Kidney (tissue), 14 donors: Measurements from ENCODE around the gene FAM83G. TPM values are rescaled to one million over a fixed set of nuclear protein-coding genes. Genes with fewer than 3 reads are reported as not detected.

Source experiments
- DNase-seq, 5 donors: peaks; one replicate each; pipeline ENCODE4 v3.0.0-alpha.2; 2013 to 2020
- FAIRE-seq: peaks from 2 replicates; lab custom pipeline; 2012; peaks lifted over from hg19 to GRCh38; lab: Jason Lieb, UNC
- H3K27ac ChIP-seq, 2 donors: one replicate each; pipeline ENCODE4 v1.7.0; 2013; ENCODE audit warnings: low read depth in 2 of 2, low read length in 2 of 2, inconsistent platforms in 1 of 2
- H3K27me3 ChIP-seq: one replicate; pipeline ENCODE4 v1.7.1; 2013; ENCODE audit warnings: low read length, inconsistent platforms; ENCODE audit not compliant: control insufficient read depth, insufficient read depth
- H3K36me3 ChIP-seq, 3 donors: one replicate each; pipeline versions ENCODE4 v1.7.0 to v1.7.1; 2013; ENCODE audit warnings: low read length in 3 of 3, control low read depth in 1 of 3, inconsistent platforms in 1 of 3; ENCODE audit not compliant: insufficient read depth in 3 of 3, control insufficient read depth in 2 of 3
- H3K4me1 ChIP-seq, 3 donors: one replicate each; pipeline versions ENCODE4 v1.7.0 to v1.7.1; 2013; ENCODE audit warnings: low read length in 3 of 3, inconsistent platforms in 1 of 3, low read depth in 1 of 3; ENCODE audit not compliant: control insufficient read depth in 2 of 3, insufficient read depth in 2 of 3
- H3K4me3 ChIP-seq, 3 donors: one replicate each; pipeline versions ENCODE4 v1.7.0 to v1.8.1; 2013; ENCODE audit warnings: low read length in 3 of 3, control low read depth in 1 of 3, inconsistent platforms in 1 of 3
- H3K9ac ChIP-seq, 3 donors: one replicate each; pipeline versions ENCODE4 v1.7.0 to v1.7.1; 2013; ENCODE audit warnings: low read length in 3 of 3, control low read depth in 1 of 3, inconsistent platforms in 1 of 3
- H3K9me3 ChIP-seq, 3 donors: one replicate each; pipeline versions ENCODE4 v1.7.0 to v1.7.1; 2013; ENCODE audit warnings: low read length in 3 of 3, control low read depth in 1 of 3, inconsistent platforms in 1 of 3; ENCODE audit not compliant: control insufficient read depth in 2 of 3, insufficient read depth in 1 of 3
- CTCF ChIP-seq: IDR thresholded peaks from 3 replicates; pipeline ENCODE4 v1.5.1; 2012; ENCODE audit warnings: mild to moderate bottlenecking, moderate library complexity, borderline replicate concordance; ENCODE audit not compliant: insufficient read depth; ENCODE audit errors: extremely low read depth
- intact Hi-C: fragments of 100-400 bp; cut with DNase I; formaldehyde crosslinking; loops from one replicate; pipeline ENCODE4 v1.11.1; 2022
- polyA plus RNA-seq: library from polyadenylated mRNA; stranded (reverse); fragments of 350-450 nt; fragmentation: Illumina TruSeq; extraction: RNeasy Lipid Tissue Mini Kit (QIAGEN cat#74804); gene quantifications from one replicate; pipeline ENCODE4 v1.2.3, GENCODE V29; 2014; ENCODE audit warnings: low read depth, low replicate concordance; ENCODE audit not compliant: insufficient read depth
- total RNA-seq: library from RNA; stranded (reverse); fragmentation: NEBNext Ultra II Directional; extraction: Animal tissue kit (Norgen Biotek cat#: 25700); gene quantifications from one replicate; pipeline ENCODE4 v1.2.1, GENCODE V29; 2021
- donor health status: control.
- donor health status: control.
- donor health status: control.
- donor health status: control.
- donor health status: control.
- donor health status: DM: yes; HTN: yes; CAD: no.
- donor health status: Normal renal cell carcinoma (clear cell type).

FAM83G gene
- total and polyA plus RNA-seq, 2 donors from 2014 or later = 4.9 to 8.0 TPM

GRCh38 chr17:18975597-18975996 is 29.0 kb downstream of the FAM83G start:
- no peak overlapping the region for H3K4me3 ChIP-seq
- DNase-seq (no peak), FAIRE-seq (no peak)
- H3K36me3 ChIP-seq = peaks cover 0 to 4% (median 2%) of the 10 kb centered on the region in 3 donors
- peaks cover 0 to 11% (median 6%) of the 10 kb centered on the region in 3 donors for H3K4me1 ChIP-seq
- TF ChIP-seq CTCF = no peak
- intact Hi-C loops = no loop called here
- no peaks in the 10 kb centered on the region for H3K9me3 ChIP-seq
- H3K27ac ChIP-seq = no peak overlapping the region
- no peaks in the 10 kb centered on the region for H3K27me3 ChIP-seq
- H3K9ac ChIP-seq = no peak overlapping the region

DNA sequence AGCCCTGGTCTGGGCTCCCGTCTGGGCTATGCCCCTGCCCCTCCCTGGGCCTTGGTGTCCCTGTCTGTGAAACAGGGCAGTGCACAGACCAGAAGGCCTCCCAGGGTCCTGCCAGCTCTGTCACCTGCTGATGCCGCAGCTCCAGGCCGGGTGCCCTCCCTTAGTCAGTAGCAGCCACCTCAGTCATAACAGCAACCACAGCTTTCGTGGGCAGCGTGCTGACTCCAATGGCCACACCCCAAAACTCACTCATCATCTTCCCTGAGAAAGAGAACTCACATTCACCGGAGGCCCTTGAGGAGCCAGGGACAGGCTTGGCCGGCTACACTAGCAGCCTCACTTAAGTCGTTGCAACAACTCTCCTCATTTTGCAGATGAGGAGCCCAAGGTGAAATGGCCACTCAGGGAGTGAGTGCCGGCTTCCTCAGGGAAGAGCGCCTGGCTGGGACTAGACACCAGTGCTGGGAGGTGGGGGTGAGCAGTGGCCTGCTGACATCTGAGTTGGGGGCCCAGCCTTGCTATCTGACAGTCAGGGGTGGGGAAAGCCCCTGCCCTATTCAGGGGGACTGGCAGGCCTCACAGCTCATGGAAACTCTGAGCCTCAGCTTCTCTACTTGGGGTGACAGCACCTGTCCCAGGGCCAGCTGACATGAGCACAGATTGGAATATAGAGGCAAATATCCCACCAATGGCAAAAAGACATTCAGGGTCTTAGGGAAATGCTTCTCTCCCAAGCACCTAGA is 30.0 kb downstream of the FAM83G start:
- no peak overlapping the region for H3K9ac ChIP-seq
- no peak overlapping the region for H3K27ac ChIP-seq
- DNase-seq (no peak), FAIRE-seq (no peak)
- H3K4me1 ChIP-seq = peaks cover 0 to 8% (median 2%) of the 10 kb centered on the region in 3 donors
- no peak for TF ChIP-seq CTCF
- no peak overlapping the region for H3K4me3 ChIP-seq
- peaks cover 0 to 4% (median 2%) of the 10 kb centered on the region in 3 donors for H3K36me3 ChIP-seq
- intact Hi-C loops = no loop called here
- no peaks in the 10 kb centered on the region for H3K27me3 ChIP-seq
- H3K9me3 ChIP-seq = no peaks in the 10 kb centered on the region

DNA sequence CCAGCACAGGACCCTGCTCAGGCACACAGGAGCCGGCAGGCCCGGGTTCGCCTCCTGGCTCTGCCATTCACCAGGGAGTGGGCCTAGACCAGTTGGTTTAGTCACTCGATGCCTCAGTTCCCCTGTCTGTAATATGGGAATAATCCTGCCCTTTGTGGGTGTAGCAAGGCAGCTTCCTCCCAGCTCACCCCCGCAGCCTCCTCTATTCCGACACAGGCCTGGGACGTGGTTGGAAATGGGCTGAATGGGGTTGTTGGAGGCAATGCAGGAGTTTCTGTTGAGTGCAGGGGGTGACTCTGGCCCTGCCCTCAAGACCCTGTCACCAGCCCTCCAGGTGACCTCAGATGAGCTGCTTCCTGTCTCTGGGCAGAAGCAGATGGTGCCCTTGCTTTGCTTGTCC is 32.8 kb downstream of the FAM83G start:
- TF ChIP-seq CTCF = no peak
- DNase-seq (no peak), FAIRE-seq (no peak)

More for the DNA sequence above, 32.8 kb downstream of the FAM83G start:
- Histone ChIP-seq H3K9ac (no peak overlapping the region), H3K4me1 (peaks cover 0 to 3% (median 0%) of the 10 kb centered on the region in 3 donors), H3K4me3 (no peak overlapping the region), H3K36me3 (peaks cover 0 to 4% (median 2%) of the 10 kb centered on the region in 3 donors), H3K27ac (no peak overlapping the region), H3K9me3 (no peaks in the 10 kb centered on the region), H3K27me3 (no peaks in the 10 kb centered on the region)
- intact Hi-C loops = no loop called here
